MCF 10A (cell line): ENCODE measurements around the gene FRMD4B. TPM values are rescaled to one million over a fixed set of nuclear protein-coding genes. Genes with fewer than 3 reads are reported as not detected.

ENCODE experiments used
- BruUV-seq: library from RNA; stranded (reverse); fragments of 400-500 nt; replicated peaks from 2 replicates; lab custom pipeline; 2021; lab: Mats Ljungman, UMichigan
- CTCF ChIA-PET: fragments of 300-600 bp; sonication (Branson Sonifier 250); formaldehyde crosslinking; extraction: SDS; loops from one replicate; lab custom pipeline; 2021; ENCODE audit warnings: antibody characterized with exemption, inconsistent platforms; lab: Yijun Ruan, JAX
- POLR2A ChIA-PET: fragments of 300-600, 350-650 bp; sonication (Branson Sonifier 250); formaldehyde crosslinking; extraction: SDS; loops from one replicate; lab custom pipeline; 2020; ENCODE audit warnings: antibody characterized with exemption, inconsistent platforms; lab: Yijun Ruan, JAX
- DNase-seq: peaks from one replicate; pipeline ENCODE4 v3.0.0-alpha.2; 2018; ENCODE audit not compliant: unreplicated experiment
- H3K27ac Mint-ChIP-seq: one replicate; pipeline ENCODE4 v1.8.0; 2022; ENCODE audit warnings: mild to moderate bottlenecking, low read depth, mixed read lengths; ENCODE audit not compliant: unreplicated experiment
- H3K27me3 Mint-ChIP-seq: one replicate; pipeline ENCODE4 v1.8.0; 2022; ENCODE audit warnings: mixed read lengths; ENCODE audit not compliant: insufficient read depth, unreplicated experiment
- H3K36me3 Mint-ChIP-seq: one replicate; pipeline ENCODE4 v1.8.0; 2022; ENCODE audit warnings: mild to moderate bottlenecking, moderate library complexity, mixed read lengths; ENCODE audit not compliant: insufficient read depth, unreplicated experiment
- H3K4me1 Mint-ChIP-seq: one replicate; pipeline ENCODE4 v1.8.0; 2022; ENCODE audit warnings: mixed read lengths; ENCODE audit not compliant: insufficient read depth, unreplicated experiment
- H3K4me3 Mint-ChIP-seq: one replicate; pipeline ENCODE4 v1.8.0; 2022; ENCODE audit warnings: mild to moderate bottlenecking, moderate library complexity, mixed read lengths; ENCODE audit not compliant: unreplicated experiment
- H3K9me3 Mint-ChIP-seq: one replicate; pipeline ENCODE4 v1.8.0; 2022; ENCODE audit warnings: mixed read lengths; ENCODE audit not compliant: unreplicated experiment
- CTCF ChIP-seq: fragments of 200-600 bp; IDR thresholded peaks from one replicate; pipeline ENCODE4 v1.8.0; 2022; ENCODE audit warnings: antibody characterized with exemption, mild to moderate bottlenecking; ENCODE audit not compliant: unreplicated experiment
- intact Hi-C: fragments of 100-400 bp; cut with micrococcal nuclease; formaldehyde crosslinking; loops from 2 replicates; pipeline ENCODE4 v1.14.1; 2022
- total RNA-seq: library from RNA; stranded (reverse); gene quantifications from 2 replicates; pipeline ENCODE4 v1.2.3, GENCODE V29; 2022

Gene FRMD4B
- total RNA-seq, 1 experiment from 2014 or later = 39.0 TPM

- intact Hi-C loops = no loop called here
- no peaks in the 10 kb centered on the region for H3K27me3 Mint-ChIP-seq
- H3K4me1 Mint-ChIP-seq = peaks cover 16% of the 10 kb centered on the region
- ChIA-PET POLR2A (interaction anchor here (3.0 kb wide), 1 partner anchor 10 kb away, joined by 12 read pairs; no protein-coding TSS in a partner anchor), CTCF (interaction anchor here (0.6 to 10.6 kb wide), 24 partner anchors 9 to 603 kb away, joined by 3 to 332 read pairs (median 5); no protein-coding TSS in a partner anchor)
- no peak overlapping the region for H3K4me3 Mint-ChIP-seq
- no peaks in the 10 kb centered on the region for H3K9me3 Mint-ChIP-seq
- DNase-seq = no peak
- peaks cover 44% of the 10 kb centered on the region for H3K36me3 Mint-ChIP-seq
- no TSS peak for BruUV-seq
- TF ChIP-seq CTCF = no peak
- H3K27ac Mint-ChIP-seq = no peak overlapping the region
These were observed 81.5 kb downstream of the FRMD4B start for GRCh38 chr3:69304396-69304795.

- H3K27ac Mint-ChIP-seq = no peak overlapping the region
- TF ChIP-seq CTCF = no peak
- intact Hi-C loops = no loop called here
- peaks cover 63% of the 10 kb centered on the region for H3K36me3 Mint-ChIP-seq
- ChIA-PET CTCF (interaction anchor here (1.4 to 3.1 kb wide), 2 partner anchors 127 to 138 kb away, joined by 3 to 17 read pairs; no protein-coding TSS in a partner anchor), POLR2A (no interaction called here)
- no peaks in the 10 kb centered on the region for H3K27me3 Mint-ChIP-seq
- DNase-seq = no peak
- no peak overlapping the region for H3K4me3 Mint-ChIP-seq
- no peaks in the 10 kb centered on the region for H3K4me1 Mint-ChIP-seq
- no peaks in the 10 kb centered on the region for H3K9me3 Mint-ChIP-seq
- no TSS peak for BruUV-seq
These were observed 85.6 kb downstream of the FRMD4B start for GRCh38 chr3:69300296-69300695.

- intact Hi-C loops = no loop called here
- CTCF ChIA-PET = interaction anchor here (0.7 to 6.0 kb wide), 5 partner anchors 78 to 138 kb away, joined by 3 to 39 read pairs (median 3); no protein-coding TSS in a partner anchor
- Mint-ChIP-seq H3K27me3 (no peaks in the 10 kb centered on the region), H3K27ac (no peak overlapping the region), H3K9me3 (no peaks in the 10 kb centered on the region), H3K4me1 (peaks cover 7% of the 10 kb centered on the region), H3K36me3 (peaks cover 67% of the 10 kb centered on the region), H3K4me3 (no peak overlapping the region)
- TSS peak; percentile 6 for BruUV-seq
- POLR2A ChIA-PET = no interaction called here
- DNase-seq = no peak
- no peak for TF ChIP-seq CTCF
These were observed 86.5 kb downstream of the FRMD4B start for GRCh38 chr3:69299344-69299743.

- CTCF ChIA-PET = interaction anchor here (0.6 to 6.0 kb wide), 2 partner anchors 20 to 136 kb away, joined by 3 to 39 read pairs; no protein-coding TSS in a partner anchor
- BruUV-seq = no TSS peak
- POLR2A ChIA-PET = no interaction called here
- no peak for TF ChIP-seq CTCF
- H3K36me3 Mint-ChIP-seq = peaks cover 66% of the 10 kb centered on the region
- no peaks in the 10 kb centered on the region for H3K27me3 Mint-ChIP-seq
- peaks cover 13% of the 10 kb centered on the region for H3K4me1 Mint-ChIP-seq
- DNase-seq = no peak
- no peak overlapping the region for H3K4me3 Mint-ChIP-seq
- peak overlapping the region; percentile 13 for H3K27ac Mint-ChIP-seq
- H3K9me3 Mint-ChIP-seq = no peaks in the 10 kb centered on the region
- intact Hi-C loops = no loop called here
These were observed 88.4 kb downstream of the FRMD4B start for GRCh38 chr3:69297501-69297900.
